NB4 (cell line): ENCODE measurements around the gene TTC27.

Experiments
- DNase-seq: peaks from one replicate; pipeline ENCODE4 v3.0.0; 2010; ENCODE audit warnings: low read depth
- H3K4me3 ChIP-seq: one replicate; pipeline ENCODE4 v1.5.1; 2011; ENCODE audit warnings: mild to moderate bottlenecking, low read depth, low read length, moderate library complexity
- CTCF ChIP-seq: IDR thresholded peaks from one replicate; pipeline ENCODE4 v1.5.1; 2012; ENCODE audit warnings: low read depth, low read length
- MAX ChIP-seq: IDR thresholded peaks from 2 replicates; pipeline ENCODE4 v1.6.1; 2011; ENCODE audit warnings: low read depth, low read length
- MYC ChIP-seq: IDR thresholded peaks from 2 replicates; pipeline ENCODE4 v1.6.1; 2011; ENCODE audit warnings: low read depth, low read length
- POLR2A ChIP-seq: IDR thresholded peaks from 2 replicates; pipeline ENCODE4 v1.6.1; 2011; ENCODE audit warnings: mild to moderate bottlenecking; ENCODE audit not compliant: insufficient read length; ENCODE audit errors: extremely low read depth

The TTC27 gene

GRCh38 chr2:32760628-32761027, 132.8 kb downstream of the TTC27 start:
- DNase-seq, result no peak
- no peak for TF ChIP-seq CTCF
- no peak for TF ChIP-seq POLR2A
- no peak for TF ChIP-seq MAX
- no peak for TF ChIP-seq MYC
- no peak overlapping the region for H3K4me3 ChIP-seq

- H3K4me3 ChIP-seq, result no peak overlapping the region
- peak; percentile 11 for DNase-seq
- TF ChIP-seq MAX (no peak), POLR2A (no peak), CTCF (no peak), MYC (no peak)
Observed at GRCh38 chr2:32768387-32769174, 140.7 kb downstream of the TTC27 start.

- no peak for DNase-seq
- no peak overlapping the region for H3K4me3 ChIP-seq
- TF ChIP-seq MYC (no peak), POLR2A (no peak), MAX (no peak), CTCF (no peak)
Observed at GRCh38 chr2:32770360-32770759, 142.5 kb downstream of the TTC27 start.

GRCh38 chr2:32772638-32773447, 145.0 kb downstream of the TTC27 start:
- H3K4me3 ChIP-seq, result no peak overlapping the region
- TF ChIP-seq CTCF (peak; percentile 40), POLR2A (no peak)
- DNase-seq, result peak; percentile 45

- TF ChIP-seq MYC (no peak), POLR2A (no peak), MAX (no peak), CTCF (no peak)
- H3K4me3 ChIP-seq, result no peak overlapping the region
- DNase-seq, result no peak
Observed at GRCh38 chr2:32773448-32773808, 145.6 kb downstream of the TTC27 start.
